GM12892 (cell line): ENCODE measurements around the gene GDF10.

Experiments
- POLR2A ChIP-seq: IDR thresholded peaks from 2 replicates; pipeline ENCODE4 v1.6.1; 2011; ENCODE audit warnings: low read depth, low read length, control low read depth
- POLR2AphosphoS5 ChIP-seq: IDR thresholded peaks from 2 replicates; pipeline ENCODE4 v1.6.1; 2011; ENCODE audit warnings: low read depth, low read length, control low read depth

DNA sequence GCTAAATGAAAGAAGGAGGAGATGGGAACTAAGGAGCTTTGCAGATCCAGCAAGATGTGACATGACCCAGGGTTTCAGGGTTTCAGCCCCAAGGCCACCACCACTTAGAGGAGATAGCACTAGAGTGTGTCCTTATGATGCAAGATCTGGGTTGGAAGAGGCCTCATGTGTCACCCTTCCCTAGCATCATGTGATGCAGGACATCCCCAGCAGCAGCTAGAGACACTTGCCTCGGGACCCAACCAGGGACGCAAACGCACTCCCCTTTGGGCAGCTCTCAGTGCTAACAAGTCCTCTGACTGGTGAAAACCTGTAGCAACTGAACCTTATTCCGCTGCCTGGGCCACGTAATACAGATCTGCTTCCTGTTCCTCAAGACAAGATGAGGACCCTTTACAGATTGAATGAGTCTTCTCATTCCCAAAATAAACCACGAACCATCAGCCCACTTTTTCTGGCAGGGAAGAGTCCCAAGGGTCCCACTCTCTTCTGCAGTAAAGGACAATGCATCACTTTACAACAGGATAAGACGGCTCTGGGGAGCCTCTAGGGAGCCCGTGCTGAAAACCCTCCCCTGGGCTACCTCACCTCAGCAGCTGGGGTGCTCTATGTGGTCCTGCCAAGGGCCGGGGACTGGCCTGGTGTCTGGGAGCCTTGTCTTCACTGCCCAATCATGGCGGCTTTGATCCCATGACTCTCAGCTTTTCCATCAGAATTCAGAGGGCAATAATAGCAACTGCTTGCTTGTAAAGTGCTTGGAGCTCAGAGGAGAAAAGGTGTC lies 44.8 kb upstream of the GDF10 start:
- no peak for TF ChIP-seq POLR2A
- no peak for TF ChIP-seq POLR2AphosphoS5
